Stimulated activated CD8-positive, alpha-beta memory T cell treated with anti-CD3 and anti-CD28 coated beads, Interleukin-4, amount 100 ng/mL, for 24 hours (primary cell): ENCODE measurements around the gene QKI.
"Not testable (repeated sequence)": the region's sequence is repeated elsewhere in the genome, so short reads cannot be mapped to it uniquely, and the experiment has no call there.

Experiments
- DNase-seq: peaks from one replicate; pipeline ENCODE4 v3.0.0-alpha.2; 2020; ENCODE audit warnings: low read depth

Gene QKI

GRCh38 chr6:163414117-163414945, at the start of gene QKI:
QKI (plus strand) TSS chr6:163414718; CDS start chr6:163415194, 476 bp downstream.
- DNase-seq: peak; percentile 73

- no peak for DNase-seq
Measured at GRCh38 chr6:163366288-163366687, 48.2 kb upstream of the QKI start.

- DNase-seq: no peak
Measured at GRCh38 chr6:163367497-163368183, 46.9 kb upstream of the QKI start.

- no peak for DNase-seq
Measured at GRCh38 chr6:163369141-163369540, 45.4 kb upstream of the QKI start.

GRCh38 chr6:163369628-163370365, 44.7 kb upstream of the QKI start:
- DNase-seq: no peak

GRCh38 chr6:163370464-163371117, 43.9 kb upstream of the QKI start:
- DNase-seq: no peak

- no peak for DNase-seq
Measured at GRCh38 chr6:163371129-163371528, 43.4 kb upstream of the QKI start.

GRCh38 chr6:163373240-163373639, 41.3 kb upstream of the QKI start:
- DNase-seq: no peak

GRCh38 chr6:163375361-163375760, 39.2 kb upstream of the QKI start:
- no peak for DNase-seq

GRCh38 chr6:163376187-163376586, 38.3 kb upstream of the QKI start:
- no peak for DNase-seq

- DNase-seq: no peak
Measured at GRCh38 chr6:163377561-163377960, 37.0 kb upstream of the QKI start.

- no peak for DNase-seq
Measured at GRCh38 chr6:163380216-163380615, 34.3 kb upstream of the QKI start.

- DNase-seq: no peak
Measured at GRCh38 chr6:163381118-163381756, 33.3 kb upstream of the QKI start.

- not testable (repeated sequence) for DNase-seq
Measured at GRCh38 chr6:163383396-163383795, 31.1 kb upstream of the QKI start.

- no peak for DNase-seq
Measured at GRCh38 chr6:163383912-163384311, 30.6 kb upstream of the QKI start.

GRCh38 chr6:163384510-163384909, 30.0 kb upstream of the QKI start:
- DNase-seq: no peak

- DNase-seq: not testable (repeated sequence)
Measured at GRCh38 chr6:163385503-163385902, 29.0 kb upstream of the QKI start.

GRCh38 chr6:163386329-163386908, 28.1 kb upstream of the QKI start:
- no peak for DNase-seq

- no peak for DNase-seq
Measured at GRCh38 chr6:163387317-163387716, 27.2 kb upstream of the QKI start.

- no peak for DNase-seq
Measured at GRCh38 chr6:163389354-163389753, 25.2 kb upstream of the QKI start.

GRCh38 chr6:163390770-163391169, 23.7 kb upstream of the QKI start:
- DNase-seq: no peak
